Suprapubic skin (tissue), 3 donors: Measurements from ENCODE around the gene BORCS5.

Source experiments
- POLR2A ChIP-seq, 2 donors: fragments of 450-650 bp; IDR thresholded peaks; one replicate each; pipeline ENCODE4 v1.6.1; 2017; ENCODE audit warnings: antibody characterized with exemption in 2 of 2, mild to moderate bottlenecking in 2 of 2, moderate library complexity in 2 of 2
- TF ChIP-seq, protein P1 (sequence below), 2 donors: fragments of 200-600 bp in 1 of 2; fragments of 450-650 bp in 1 of 2; sonication (generic) in 1 of 2; IDR thresholded peaks; one replicate each; pipeline ENCODE4 v1.5.1; 2016 to 2019; ENCODE audit warnings: antibody characterized with exemption in 2 of 2, mild to moderate bottlenecking in 1 of 2, moderate library complexity in 1 of 2

DNA sequence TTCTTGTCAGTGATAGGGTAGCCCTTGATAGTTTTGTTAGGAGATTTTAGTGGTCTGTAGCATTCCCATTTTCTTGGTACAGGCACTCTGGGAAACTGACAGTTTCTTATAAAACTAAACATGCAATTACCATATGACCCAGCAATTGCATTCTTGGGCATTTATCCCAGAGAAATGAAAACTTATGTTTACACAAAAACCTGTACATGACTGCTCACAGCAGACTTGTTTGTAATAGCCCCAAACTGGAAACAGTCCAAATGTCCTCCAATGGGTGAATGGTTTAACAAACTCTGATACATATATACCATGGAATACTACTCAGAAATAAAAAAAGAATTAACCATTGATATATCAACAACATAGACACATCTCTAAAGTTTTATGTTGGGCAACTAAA is 75.5 kb downstream of the BORCS5 start:
- TF ChIP-seq, protein P1, sequence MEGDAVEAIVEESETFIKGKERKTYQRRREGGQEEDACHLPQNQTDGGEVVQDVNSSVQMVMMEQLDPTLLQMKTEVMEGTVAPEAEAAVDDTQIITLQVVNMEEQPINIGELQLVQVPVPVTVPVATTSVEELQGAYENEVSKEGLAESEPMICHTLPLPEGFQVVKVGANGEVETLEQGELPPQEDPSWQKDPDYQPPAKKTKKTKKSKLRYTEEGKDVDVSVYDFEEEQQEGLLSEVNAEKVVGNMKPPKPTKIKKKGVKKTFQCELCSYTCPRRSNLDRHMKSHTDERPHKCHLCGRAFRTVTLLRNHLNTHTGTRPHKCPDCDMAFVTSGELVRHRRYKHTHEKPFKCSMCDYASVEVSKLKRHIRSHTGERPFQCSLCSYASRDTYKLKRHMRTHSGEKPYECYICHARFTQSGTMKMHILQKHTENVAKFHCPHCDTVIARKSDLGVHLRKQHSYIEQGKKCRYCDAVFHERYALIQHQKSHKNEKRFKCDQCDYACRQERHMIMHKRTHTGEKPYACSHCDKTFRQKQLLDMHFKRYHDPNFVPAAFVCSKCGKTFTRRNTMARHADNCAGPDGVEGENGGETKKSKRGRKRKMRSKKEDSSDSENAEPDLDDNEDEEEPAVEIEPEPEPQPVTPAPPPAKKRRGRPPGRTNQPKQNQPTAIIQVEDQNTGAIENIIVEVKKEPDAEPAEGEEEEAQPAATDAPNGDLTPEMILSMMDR (IDR thresholded peaks at IDR 0.05), result no peak
- TF ChIP-seq POLR2A (IDR thresholded peaks at IDR 0.05), result no peak
